Renal pelvis (tissue), 4 donors: ENCODE results near the gene MAT2B. TPM values are rescaled to one million over a fixed set of nuclear protein-coding genes. Genes with fewer than 3 reads are reported as not detected.
"Not testable (repeated sequence)": the region's sequence is repeated elsewhere in the genome, so short reads cannot be mapped to it uniquely, and the experiment has no call there.

Experiments
- DNase-seq: peaks from one replicate; pipeline ENCODE4 v3.0.0-alpha.2; 2013
- polyA plus RNA-seq, 3 donors: library from polyadenylated mRNA; unstranded; fragments of 120-200 nt; gene quantifications; one replicate each; pipeline ENCODE4 v1.2.1, GENCODE V29; 2013; ENCODE audit not compliant: insufficient read length in 3 of 3

Gene MAT2B
- polyA plus RNA-seq, 3 donors, result 100 to 114 (median 102) TPM

- DNase-seq, result not testable (repeated sequence)
These were observed 31.0 kb downstream of the MAT2B start for GRCh38 chr5:163536442-163536841.

GRCh38 chr5:163540696-163541095 lies 35.3 kb downstream of the MAT2B start:
- no peak for DNase-seq

- no peak for DNase-seq
These were observed 37.4 kb downstream of the MAT2B start for GRCh38 chr5:163542771-163543170.

- DNase-seq, result no peak
These were observed 38.6 kb downstream of the MAT2B start for GRCh38 chr5:163544041-163544440.

- DNase-seq, result no peak
These were observed 39.4 kb downstream of the MAT2B start for GRCh38 chr5:163544836-163545235.

GRCh38 chr5:163548649-163549048 lies 43.2 kb downstream of the MAT2B start:
- DNase-seq, result no peak

- DNase-seq, result no peak
These were observed 45.7 kb downstream of the MAT2B start for GRCh38 chr5:163551156-163551555.

- DNase-seq, result no peak
These were observed 47.1 kb downstream of the MAT2B start for GRCh38 chr5:163552536-163552935.

- no peak for DNase-seq
These were observed 55.9 kb downstream of the MAT2B start for GRCh38 chr5:163561339-163561738.

GRCh38 chr5:163562071-163562470 lies 56.7 kb downstream of the MAT2B start:
- no peak for DNase-seq

- no peak for DNase-seq
These were observed 57.7 kb downstream of the MAT2B start for GRCh38 chr5:163563112-163563511.

- DNase-seq, result no peak
These were observed 58.5 kb downstream of the MAT2B start for GRCh38 chr5:163563880-163564279.

GRCh38 chr5:163564321-163564938 lies 59.0 kb downstream of the MAT2B start:
- DNase-seq, result no peak

GRCh38 chr5:163565492-163565891 lies 60.1 kb downstream of the MAT2B start:
- DNase-seq, result no peak

GRCh38 chr5:163565931-163566608 lies 60.7 kb downstream of the MAT2B start:
- no peak for DNase-seq

- no peak for DNase-seq
These were observed 61.3 kb downstream of the MAT2B start for GRCh38 chr5:163566678-163567077.

GRCh38 chr5:163567811-163568210 lies 62.4 kb downstream of the MAT2B start:
- no peak for DNase-seq

Other genes starting within 250 kb of the MAT2B start
- gene CCNG1, start 68.0 kb upstream of the MAT2B start, polyA plus RNA-seq, result 100 to 1,000 TPM; 183 to 206 (median 185) TPM
- gene NUDCD2, start 45.5 kb upstream of the MAT2B start, polyA plus RNA-seq, result 10 to 100 TPM; 56.0 to 58.0 (median 56.1) TPM
- gene HMMR, start 45.0 kb upstream of the MAT2B start, polyA plus RNA-seq, result 10 to 100 TPM; 18.8 to 21.9 (median 20.7) TPM